Activated CD4-positive, alpha-beta T cell treated with anti-CD3 and anti-CD28 coated beads, Interleukin-2, amount 50 U/mL, for 1 hour (primary cell): Measurements from ENCODE around the gene FXYD6.

Experiments
- DNase-seq: peaks from one replicate; pipeline ENCODE4 v3.0.0-alpha.2; 2020

Gene FXYD6

DNA sequence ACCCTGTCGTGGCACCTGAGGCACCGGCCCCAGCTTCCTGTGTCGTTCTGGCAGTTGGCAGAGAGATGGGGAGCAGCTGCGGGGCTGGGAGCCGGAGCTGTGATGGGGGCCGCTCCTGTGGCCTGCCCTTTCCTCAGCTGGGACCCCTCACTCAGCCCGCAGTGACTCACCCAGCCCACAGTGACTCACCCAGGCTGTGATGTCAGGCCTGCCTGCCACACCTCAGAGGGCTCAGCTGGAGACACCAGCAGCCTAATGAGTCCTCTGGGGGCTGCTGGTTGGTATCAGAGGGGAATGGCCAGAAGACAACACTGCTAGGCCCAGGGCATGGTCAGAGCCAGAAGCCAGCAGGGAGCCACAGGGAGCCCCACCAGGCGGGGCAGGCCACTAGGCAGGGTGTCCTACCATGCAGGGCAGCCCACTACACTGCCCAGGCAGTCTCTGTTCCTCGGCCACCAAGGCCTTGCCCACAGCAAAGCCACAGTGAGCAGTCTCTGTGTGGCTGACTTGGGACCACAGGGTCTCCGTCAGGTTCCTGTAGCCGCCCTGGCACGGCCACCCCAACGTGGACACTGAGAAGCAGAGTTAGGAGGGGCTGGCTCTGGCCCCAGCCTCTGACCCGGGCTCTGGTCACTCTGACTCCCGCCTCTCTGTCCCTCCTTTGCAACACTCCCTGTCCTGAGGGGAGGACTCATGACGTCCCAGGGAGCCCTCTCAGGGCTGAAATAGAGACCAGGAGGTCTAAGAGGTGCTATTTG lies 47.7 kb downstream of the FXYD6 start:
- DNase-seq = peak; percentile 77

DNA sequence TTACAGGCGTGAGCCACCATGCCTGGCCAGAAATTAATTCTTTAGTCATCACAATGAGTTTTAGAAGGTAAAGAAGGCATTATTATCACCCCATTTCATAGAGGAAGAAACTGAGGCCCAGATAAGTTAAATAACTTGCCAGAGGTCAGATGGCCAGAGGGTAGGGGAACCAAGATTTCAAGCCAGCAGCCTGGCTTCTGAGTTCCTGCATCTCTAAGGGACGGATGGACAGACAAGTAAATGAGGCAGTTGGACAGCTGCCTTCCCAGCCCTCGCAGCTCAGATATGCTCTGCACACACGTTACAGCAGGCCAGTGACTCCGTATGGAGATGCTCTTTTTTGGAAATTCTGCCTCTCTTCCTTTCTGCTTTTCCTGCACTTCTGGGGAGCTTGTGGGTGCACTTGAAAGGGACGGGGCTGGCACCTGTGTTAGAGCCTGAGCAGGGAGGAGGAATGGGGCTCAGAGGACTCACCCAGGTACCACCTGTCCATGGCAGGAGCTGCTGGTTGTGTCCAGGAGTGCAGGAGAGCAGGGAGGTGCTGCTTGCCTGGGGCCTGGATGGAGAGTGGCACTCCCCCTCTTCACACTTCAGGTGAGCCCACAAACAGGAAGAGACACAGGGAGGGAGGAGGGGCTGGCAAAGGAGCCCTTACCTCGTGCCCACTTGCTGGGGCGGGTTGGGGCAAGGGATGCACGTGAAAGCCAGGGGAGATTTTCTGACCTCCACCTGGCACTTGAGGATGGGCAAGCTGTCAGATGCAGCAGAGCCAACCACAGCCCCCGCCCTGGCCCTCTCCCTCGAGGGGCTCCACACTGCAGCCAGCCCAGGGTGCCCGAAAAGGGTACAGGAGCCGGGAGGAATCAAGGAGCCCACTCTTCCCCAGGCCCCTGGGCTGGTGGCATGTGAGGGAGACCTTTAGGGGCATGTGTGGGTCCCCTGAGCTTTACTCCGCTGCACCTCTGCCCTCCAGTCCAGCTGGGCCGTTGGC lies 48.6 kb downstream of the FXYD6 start:
- DNase-seq = no peak

DNA sequence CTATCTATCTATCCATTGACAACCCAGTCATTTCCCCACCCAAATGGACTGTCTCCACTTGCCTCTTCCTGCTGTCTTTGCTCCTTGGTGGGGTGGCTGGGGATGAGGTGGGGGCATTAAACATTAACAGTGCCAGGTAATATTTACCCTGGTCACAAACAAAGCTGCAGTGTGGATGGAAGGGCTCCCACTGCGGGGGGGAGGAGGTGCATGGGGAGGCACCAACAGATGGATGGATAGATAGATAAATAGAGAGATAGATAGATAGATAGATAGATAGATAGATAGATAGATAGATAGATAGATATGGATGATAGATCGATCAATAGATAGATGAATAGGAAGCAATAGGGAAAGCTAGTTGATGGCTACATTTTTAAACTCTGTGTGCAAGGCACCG lies 49.6 kb downstream of the FXYD6 start:
- no peak for DNase-seq

DNA sequence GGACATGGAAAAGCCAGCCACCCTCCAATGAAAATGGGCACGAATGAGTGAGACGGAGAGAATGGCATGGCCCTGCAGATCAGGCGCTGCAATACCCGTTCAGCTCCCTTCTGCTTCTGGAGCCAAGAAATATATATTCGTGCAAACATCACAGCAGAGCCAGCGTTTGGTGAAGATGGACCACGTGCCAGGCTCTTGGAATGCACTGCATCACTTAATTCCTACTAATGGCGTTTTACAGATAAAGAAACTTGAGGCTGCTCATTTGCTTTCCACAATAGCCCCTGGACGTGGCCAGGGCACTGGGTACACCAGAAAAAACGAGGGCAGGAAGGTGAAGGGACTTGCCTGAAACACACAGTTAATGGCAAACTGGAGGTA lies 50.3 kb downstream of the FXYD6 start:
- DNase-seq = no peak

DNA sequence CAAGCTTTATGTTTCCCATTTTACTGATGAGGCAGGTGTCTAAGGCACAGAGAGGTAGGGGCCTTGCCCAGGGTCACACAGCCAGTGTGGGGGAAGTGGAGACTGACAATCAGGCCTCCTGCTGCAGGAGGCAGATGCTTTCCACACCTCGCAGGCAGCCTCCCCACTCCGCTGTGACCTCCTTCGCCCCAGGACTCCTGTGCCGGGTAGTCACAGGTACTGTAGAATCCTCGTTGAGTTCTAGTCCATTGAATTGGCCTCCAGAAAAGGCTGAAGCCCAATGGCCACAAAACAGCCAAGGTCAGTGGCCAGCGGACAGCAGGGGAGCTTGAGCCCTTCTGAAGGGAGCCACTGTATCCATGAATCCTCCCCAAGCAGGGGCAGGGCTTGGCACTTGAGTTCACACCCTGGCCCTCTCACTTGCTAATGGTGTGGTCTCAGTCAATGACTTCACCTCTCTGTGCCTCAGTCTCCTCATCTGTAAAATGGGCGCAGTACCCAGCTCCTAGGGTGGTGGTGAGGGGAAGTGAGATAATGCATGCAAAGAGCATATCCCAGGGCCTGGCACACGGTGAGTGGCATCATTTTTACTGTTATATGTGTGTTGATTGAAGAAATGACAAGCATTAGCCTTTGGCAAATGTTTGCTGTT lies 50.8 kb downstream of the FXYD6 start:
- no peak for DNase-seq

DNA sequence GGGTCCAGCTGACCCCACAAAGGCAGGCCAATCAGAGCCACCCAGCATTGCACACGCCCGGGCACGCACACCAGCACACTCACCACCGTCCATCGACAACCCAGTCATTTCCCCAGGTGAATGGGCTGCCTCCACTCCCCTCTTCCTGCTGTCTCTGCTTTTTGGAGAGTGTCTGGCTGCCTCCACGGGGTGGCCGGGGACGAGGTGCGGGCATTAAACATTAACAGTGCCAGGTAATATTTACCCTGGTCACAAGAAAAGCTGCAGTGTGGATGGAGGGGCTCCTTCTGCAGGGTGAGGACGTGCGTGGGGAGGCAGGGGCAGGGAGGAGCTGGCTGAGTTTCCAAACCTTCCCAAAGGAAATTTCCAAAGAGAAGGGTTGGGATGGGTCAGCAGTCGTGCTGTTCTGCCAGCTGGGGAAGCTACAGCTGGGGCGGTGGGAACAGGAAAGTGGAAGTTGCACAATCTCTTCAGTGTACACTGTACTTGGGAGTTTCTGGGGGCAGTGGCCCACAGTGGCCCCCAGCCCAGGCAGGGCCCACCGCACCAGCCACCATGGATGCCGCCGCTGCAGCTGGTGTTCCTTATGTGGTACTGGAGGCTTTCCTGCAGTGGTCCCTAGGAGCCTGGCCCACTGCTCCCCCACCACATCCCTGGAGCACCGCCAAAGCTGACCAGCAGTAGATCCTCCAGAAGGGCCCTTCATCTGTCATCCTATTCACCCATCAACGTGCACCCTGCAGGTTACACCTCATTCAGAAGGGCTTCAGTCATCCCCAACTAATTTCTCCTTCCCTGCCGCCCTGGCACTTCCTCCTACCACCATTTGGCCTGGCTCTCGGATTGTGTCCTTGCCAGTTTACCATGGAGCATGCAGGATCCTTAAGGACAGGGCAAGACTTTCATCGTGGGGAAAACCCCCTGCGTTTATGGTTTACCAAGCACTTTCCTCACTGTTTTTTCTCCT lies 51.6 kb downstream of the FXYD6 start, which contains the start of gene FXYD2:
FXYD2 (minus strand) TSS at position 174 of the 967 bp plus-strand sequence; CDS start at position 108, 66 bp downstream.
- DNase-seq = no peak

DNA sequence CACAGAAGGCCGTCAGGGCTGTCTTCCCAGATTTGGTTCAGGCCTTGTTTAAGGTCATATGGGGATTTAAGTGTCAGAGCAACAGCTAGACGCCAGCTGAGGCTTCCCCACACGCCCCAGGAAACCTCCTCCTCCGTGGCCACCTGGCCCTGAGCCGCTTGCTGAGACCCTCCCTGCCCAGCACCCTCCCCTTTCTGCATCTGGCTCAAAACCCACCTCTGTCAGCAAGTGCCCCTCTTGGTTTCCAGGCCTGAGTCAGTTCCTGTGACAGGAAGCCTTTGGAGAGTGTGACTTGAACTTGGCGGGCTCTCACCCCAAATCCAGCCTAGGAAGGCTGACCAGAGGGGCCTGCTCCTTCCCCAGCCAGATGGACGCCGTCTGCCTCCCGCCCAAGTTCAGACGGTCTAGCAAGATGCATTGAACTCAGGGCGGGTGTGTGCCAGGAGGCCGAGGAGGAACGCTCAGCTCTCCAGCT lies 52.5 kb downstream of the FXYD6 start:
- DNase-seq = no peak

DNA sequence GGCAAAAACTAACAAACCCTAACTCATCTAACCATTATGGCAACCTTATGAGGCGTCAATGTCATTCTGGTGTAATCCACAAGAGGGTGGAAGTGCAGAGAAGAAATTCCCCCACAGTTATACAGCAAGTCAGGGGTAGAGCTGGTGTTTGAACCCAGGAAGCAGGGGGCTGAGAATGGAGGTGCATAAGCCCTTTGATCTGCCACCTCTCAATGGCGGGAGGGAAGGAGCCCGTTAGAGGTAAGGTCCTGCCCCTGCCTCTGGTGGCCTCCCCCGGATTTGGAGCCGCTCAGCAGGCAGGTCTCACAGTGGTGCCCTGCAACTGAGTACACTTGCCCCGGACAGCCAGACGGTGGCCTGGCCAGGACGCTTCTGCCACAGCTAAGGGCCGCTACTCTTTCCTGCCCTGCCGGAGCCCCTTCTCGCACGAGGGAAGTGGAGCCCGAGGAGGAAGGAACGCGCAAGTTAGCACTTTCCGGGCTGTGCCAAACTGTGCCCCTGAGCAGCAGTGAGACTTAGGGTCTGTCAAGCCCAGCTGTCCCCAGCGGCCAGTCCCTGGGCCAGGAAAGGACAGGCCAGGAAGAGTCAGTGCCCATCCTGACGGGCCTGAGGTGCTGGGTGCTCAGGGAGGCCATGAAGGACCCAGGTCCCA lies 53.0 kb downstream of the FXYD6 start:
- no peak for DNase-seq

DNA sequence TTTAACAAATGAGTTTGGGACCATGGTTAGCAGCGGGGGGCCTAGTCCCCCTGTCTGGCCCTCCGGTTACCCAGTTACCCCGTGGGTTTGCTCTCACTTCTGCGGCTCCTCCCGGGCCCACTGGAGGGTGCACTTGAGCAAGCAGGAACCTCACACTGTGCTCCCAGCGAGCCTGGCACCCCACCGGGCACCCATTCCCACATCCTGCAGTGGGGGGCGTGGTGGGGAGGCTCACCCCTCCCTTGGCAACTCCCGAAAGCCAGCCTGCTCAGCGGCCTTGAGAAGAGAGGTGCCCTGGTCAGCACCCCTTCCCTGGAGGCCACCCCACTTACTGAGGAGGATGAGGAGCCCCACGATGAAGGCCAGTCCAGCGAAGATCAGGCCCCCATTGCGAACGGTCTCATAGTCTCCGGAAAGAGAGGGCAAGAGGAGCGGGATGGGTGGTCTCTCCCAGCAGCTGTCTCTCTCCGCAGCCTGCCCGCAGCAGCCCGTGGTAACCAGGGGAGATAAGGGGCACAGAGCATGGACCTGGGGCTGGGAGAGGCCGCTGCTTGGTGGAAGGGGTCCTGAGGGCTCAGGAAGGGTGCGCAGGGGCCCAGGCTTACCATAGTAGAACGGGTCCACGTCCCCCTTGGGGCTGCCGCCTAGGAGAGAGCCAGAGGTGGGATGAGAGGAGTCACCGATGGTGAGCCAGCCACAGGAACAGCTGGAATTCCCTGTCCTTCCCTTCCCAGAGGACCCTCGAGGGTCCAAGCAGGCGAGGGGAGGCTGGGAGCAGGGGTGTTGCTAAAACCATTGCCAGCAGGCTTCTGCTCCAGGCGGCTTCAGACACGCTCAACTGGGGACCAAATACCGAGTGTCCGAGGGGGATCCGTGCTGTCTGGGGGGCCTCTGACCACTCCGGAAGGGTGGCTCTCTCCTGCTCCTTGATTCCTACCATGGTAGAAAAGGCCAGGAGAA lies 54.1 kb downstream of the FXYD6 start:
- peak; percentile 53 for DNase-seq

DNA sequence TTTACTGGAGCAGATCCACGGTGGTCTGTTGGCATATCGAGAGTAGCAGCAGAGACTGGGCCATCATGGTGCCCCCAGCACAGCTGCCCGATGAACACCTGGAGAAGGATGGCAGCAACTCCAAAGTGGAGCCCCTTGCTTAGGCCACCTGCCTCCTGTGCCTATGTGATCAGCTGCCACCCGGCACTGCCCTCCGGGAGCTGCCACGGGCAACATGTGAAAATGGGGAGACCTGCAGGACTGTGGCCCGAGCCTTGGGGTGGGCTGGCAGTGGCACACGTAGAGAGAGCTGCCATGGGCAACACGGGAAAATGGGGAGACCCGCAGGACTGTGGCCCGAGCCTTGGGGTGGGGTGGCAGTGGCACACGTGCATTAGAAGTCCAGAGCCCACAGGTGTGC lies 55.0 kb downstream of the FXYD6 start:
- DNase-seq = no peak

DNA sequence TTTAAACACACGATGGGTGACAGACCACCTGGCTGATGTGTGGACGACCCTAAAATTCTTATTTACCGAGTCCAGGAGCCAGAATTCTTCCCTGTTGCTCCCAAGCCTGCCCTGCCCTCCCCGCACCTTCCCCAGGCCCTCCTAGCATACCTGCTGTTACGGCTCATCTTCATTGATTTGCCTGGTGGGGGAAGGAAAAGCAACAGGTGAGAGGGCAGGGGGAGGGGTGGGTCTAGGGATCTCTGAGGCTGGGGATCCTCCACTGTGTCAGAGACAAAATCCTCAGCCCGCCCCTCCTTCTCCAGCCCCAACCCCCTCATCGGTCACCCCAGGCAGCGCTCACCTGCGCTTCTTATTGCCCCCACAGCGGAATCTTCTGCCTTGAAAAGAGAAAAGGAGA lies 55.9 kb downstream of the FXYD6 start:
- no peak for DNase-seq

DNA sequence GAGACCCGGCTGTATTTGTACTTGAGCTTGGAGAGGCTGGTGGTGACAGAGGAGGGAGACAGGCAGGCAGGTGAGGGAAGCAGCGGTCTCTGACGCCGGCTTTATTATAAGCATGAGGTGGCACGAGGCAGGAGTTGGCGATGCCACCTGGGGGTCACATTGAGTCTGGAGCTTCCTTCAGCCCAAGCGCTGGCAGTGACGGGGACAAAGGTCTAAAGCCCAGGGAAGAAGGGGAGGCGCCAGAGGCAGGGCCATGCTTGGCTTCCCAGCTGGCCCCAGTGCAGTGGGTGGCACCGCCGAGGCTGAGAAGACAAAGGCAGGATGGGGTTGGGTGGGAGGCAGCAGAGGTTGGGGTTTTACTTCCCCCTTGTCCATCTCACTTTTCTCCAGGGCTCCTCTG lies 56.4 kb downstream of the FXYD6 start:
- no peak for DNase-seq

DNA sequence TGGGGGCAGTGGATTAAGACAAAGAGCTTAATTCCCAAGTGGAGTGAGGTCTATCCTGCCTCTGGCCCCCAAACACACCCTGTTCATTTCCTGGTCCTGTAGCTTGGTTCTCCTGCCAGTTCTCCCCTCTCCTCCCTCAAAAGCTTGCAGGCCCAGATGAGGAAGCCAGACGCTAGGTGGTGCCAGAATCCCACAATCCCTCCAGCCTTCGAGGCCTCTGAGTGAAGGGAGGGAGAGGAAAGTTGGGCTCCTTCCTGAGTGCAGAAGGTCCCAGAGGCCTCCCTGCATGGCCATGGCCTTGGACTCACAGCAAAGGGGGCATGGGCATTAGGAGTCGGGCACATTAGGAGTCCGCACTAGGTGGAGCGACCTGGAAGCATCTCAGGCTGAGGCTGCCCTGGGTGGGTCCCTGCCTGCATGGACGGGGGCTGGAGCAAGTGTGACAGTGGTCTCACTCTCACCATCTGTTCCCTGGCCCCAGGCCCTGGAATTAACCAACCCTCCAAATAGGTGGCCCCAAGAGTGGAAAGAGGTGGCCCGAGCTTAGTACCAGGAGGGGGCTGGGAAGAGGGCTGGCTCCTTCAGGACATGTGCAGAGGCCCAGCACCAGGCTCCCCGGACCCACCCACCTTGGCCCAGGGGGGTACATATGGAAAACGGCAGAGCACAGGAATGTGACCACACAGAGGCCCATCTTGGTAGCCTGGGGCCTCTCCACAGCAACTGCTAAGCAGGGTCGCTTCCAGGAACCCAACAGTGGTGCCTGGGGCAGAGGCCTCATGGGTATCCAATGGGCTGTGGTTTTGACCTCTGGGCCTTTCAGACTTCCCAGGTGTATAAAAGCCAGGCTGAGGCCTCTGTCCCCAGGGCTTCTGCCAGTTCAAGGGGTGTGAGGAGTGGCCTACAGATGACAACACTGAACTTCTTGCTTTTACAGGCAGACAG lies 57.1 kb downstream of the FXYD6 start:
- DNase-seq = no peak

DNA sequence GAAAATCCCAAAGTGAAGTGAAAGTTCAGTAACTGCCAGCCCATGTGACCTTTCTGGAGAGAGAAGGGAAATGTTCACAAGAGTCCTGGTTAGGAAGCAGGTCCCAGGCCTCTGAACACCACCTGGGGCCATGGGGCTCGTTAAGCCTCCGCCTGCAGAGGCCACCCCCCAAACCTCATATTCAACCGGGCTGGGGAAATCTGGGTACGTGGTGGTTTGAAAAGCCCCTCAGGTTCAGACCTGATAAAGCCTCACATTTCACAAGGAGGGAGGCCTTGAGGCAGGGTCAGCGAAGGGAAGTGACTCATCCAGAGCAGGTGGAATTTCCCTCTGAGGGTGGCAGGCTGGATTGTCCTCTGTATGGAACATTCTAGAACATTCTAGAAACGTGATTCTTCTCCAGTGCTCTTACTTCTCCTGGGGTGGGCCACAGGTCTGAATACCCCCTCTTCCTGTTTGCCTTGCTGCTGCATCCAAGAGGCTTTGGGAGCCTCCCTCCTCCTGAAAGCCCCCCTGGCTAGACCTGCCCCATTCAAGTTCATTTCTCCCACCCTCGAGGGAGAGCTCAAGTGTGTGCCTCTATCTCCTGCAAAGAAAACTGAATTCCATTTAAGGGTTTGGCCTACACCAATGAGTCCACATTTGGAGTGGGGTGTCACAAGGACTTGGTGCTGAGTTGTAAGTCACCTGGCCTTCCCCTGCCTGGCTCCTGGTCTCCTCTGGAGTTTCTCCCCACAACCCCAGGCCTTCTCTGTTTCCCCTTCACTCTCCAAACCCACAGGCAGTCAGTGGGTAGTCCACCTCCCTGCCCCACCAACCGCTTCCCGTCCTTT lies 58.2 kb downstream of the FXYD6 start:
- no peak for DNase-seq

DNA sequence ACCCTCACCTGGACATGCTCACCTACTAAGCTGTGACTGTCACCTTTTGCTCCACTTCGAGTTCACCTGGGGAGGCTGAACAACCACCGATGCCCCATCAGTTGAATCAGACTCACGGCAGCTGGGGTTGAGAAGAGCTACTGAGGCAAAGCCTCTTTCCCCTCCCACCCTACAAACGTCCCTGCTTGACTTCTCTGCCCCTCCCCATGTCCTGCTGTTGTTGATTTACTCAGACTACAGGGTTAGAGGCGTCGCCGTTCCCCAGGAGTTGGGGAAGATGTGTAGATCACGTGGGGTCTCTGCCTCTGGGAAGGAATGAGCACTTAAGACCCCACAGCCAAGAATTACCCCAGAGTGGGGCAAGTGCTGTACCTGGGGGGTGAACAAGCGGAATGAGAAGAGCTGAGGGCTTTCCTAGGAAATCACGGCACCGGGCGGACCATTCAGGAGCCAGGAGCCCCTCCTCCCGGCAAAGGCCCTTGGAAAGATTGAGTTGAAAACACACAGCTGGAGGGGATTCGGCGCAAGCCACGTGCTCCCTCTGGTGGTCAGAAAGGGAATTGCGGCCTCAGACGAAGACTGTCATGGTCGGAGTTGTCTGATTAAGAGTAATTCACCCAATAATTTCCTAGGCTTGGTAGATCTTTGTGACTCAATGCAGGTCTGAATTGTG lies 59.0 kb downstream of the FXYD6 start:
- peak; percentile 87 for DNase-seq

DNA sequence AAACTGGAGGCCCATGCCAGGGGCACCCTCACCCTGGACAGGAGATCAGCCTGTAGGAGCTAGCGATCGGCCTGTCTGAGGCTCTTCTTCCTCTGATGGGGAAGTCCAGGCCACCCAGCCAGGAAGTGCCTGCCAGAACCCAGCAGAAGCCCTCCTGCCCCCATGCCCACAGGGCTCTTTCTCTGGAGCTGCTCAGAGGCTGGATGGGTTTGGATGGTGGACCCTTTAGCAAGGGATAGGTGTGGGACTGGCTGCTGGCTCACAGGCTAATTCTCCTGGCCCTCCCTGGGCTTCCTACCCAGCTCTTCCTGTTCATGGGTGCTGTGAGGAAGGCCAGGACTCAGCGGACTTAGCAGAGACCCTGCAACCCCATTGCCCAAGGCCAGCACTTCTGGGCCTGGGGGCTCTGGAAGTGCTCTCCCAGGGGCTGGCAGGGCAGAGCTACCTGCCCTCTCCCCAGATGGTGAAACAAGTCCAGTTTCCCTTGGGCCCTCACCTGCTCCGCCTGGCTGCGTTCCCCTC lies 59.6 kb downstream of the FXYD6 start:
- DNase-seq = no peak

DNA sequence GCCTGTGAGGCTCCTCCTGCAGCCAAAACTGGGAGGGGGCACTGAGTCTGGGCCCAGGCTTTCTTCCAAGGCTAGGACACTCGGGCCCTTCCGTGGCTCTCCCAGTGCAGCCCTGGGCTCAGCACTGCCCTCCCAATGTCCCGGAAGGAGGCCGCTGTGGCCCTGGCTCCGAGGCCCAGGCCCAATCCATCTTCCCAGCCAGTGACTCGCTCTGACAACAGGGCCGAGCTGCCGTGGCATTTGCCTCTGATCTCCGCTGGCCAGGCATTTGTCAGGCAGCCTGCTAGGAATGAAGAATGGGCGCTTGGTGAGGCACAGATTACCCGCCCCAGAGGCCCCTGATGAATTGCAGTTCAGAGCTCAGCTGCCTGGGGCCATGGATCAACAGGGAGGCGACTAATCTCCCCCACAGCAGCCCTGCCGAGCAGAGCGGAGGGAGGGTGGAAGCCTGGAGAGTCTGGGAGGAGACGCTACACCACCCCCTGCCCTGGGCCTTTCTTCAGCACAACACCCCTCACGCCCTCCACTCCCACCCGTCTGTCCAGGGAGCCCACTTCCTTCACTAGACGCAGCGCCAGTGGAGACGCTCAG lies 60.2 kb downstream of the FXYD6 start:
- DNase-seq = no peak
